Testis (tissue), 5 donors: ENCODE data around the gene HNRNPA1. TPM values are rescaled to one million over a fixed set of nuclear protein-coding genes. Genes with fewer than 3 reads are reported as not detected.
"Not testable (repeated sequence)": the region's sequence is repeated elsewhere in the genome, so short reads cannot be mapped to it uniquely, and the experiment has no call there.

Experiments
- DNase-seq: peaks from one replicate; pipeline ENCODE4 v3.0.0-alpha.2; 2019
- H3K27ac ChIP-seq, 2 donors: fragments of 200-600 bp; sonication (generic); one replicate each; pipeline ENCODE4 v1.5.1; 2019
- H3K27me3 ChIP-seq: fragments of 200-600 bp; sonication (generic); one replicate; pipeline ENCODE4 v1.5.1; 2019
- H3K36me3 ChIP-seq: fragments of 200-600 bp; sonication (generic); one replicate; pipeline ENCODE4 v1.5.1; 2017; ENCODE audit warnings: low read depth; ENCODE audit errors: missing control alignments
- H3K4me1 ChIP-seq: fragments of 200-600 bp; sonication (generic); one replicate; pipeline ENCODE4 v1.5.1; 2019
- H3K4me3 ChIP-seq, 2 donors: fragments of 200-600 bp; sonication (generic); one replicate each; pipeline ENCODE4 v1.5.1; 2017 to 2019
- H3K9me3 ChIP-seq: fragments of 200-600 bp; sonication (generic); one replicate; pipeline ENCODE4 v1.5.1; 2017
- CTCF ChIP-seq, 3 experiments: fragments of 450-650 bp in 2 of 3; fragments of 200-600 bp in 1 of 3; sonication (generic) in 1 of 3; IDR thresholded peaks; one replicate each; pipeline ENCODE4 v1.5.1; 2016 to 2019; ENCODE audit warnings: antibody characterized with exemption in 3 of 3, mild to moderate bottlenecking in 2 of 3, moderate library complexity in 1 of 3
- POLR2A ChIP-seq: fragments of 450-650 bp; IDR thresholded peaks from one replicate; pipeline ENCODE4 v1.6.1; 2017; ENCODE audit warnings: antibody characterized with exemption, mild to moderate bottlenecking, moderate library complexity
- WGBS, 2 donors: methylation state at CpG; one replicate each; pipeline ENCODE4 v1.1.5; 2018; 5-methylcytosine and 5-hydroxymethylcytosine counted together
- intact Hi-C: fragments of 100-400 bp; cut with DNase I; formaldehyde crosslinking; loops from one replicate; pipeline ENCODE4 v1.15.1; 2023; ENCODE audit warnings: low total_unique reads
- long read RNA-seq, 2 donors: transcript quantifications; one replicate each; lab custom pipeline, GENCODE V29; 2026
- polyA plus RNA-seq: library from polyadenylated mRNA; stranded (reverse); fragments of 350-450 nt; fragmentation: Illumina TruSeq; extraction: RNeasy Lipid Tissue Mini Kit (QIAGEN cat#74804); gene quantifications from one replicate; pipeline ENCODE4 v1.2.3, GENCODE V29; 2014; ENCODE audit warnings: low read depth, low replicate concordance; ENCODE audit not compliant: insufficient read depth
- total RNA-seq, 2 donors: library from RNA; depleted of rRNA; stranded (reverse); fragments of >200 nt; gene quantifications; one replicate each; pipeline ENCODE4 v1.2.3, GENCODE V29; 2016

The HNRNPA1 gene
- total RNA-seq (100 to 1,000 TPM; 250 to 293 TPM), polyA plus RNA-seq (534 TPM)
- long read RNA-seq, donor 1, full-length matches to known transcripts = 1,136 of 1,737 reads
- long read RNA-seq, donor 1, partial matches to known transcripts = 494 of 1,737 reads
- long read RNA-seq, donor 1, other reads (novel, unspliced or antisense) = 107 of 1,737 reads
- long read RNA-seq, donor 2, full-length matches to known transcripts = 535 of 941 reads
- long read RNA-seq, donor 2, partial matches to known transcripts = 341 of 941 reads
- long read RNA-seq, donor 2, other reads (novel, unspliced or antisense) = 65 of 941 reads

- TF ChIP-seq POLR2A (peak; percentile 92), CTCF (IDR thresholded peaks at IDR 0.05) (no peak)
- 0% methylated on average over 48 of the region's 48 CpGs for WGBS, 2 donors
- H3K36me3 ChIP-seq = no peaks in the 10 kb centered on the region
- intact Hi-C loops = loop anchor here (10.0 kb wide), 1 partner anchor 84 kb away; the partner anchor contains the start of gene GPR84
- peaks cover 44% of the 10 kb centered on the region for H3K4me1 ChIP-seq
- H3K27me3 ChIP-seq = no peaks in the 10 kb centered on the region
- peak within 1 kb of the TSS; percentile 90 to 95 for H3K27ac ChIP-seq
- DNase-seq = peak; percentile 99
- H3K4me3 ChIP-seq = peak within 1 kb of the TSS; percentile 78 to 88
- H3K9me3 ChIP-seq = no peaks in the 10 kb centered on the region
Measured at GRCh38 chr12:54280468-54281260, at the start of gene HNRNPA1. TSS of gene HNRNPA1 (plus strand) at chr12:54280726. CDS start at chr12:54280808, 82 bp downstream.

- 55 to 77% methylated on average over 3 of the region's 3 CpGs for WGBS, 2 donors
Measured at GRCh38 chr12:54231269-54231668, 49.3 kb upstream of the HNRNPA1 start.

GRCh38 chr12:54232790-54233189 is 47.7 kb upstream of the HNRNPA1 start:
- TF ChIP-seq POLR2A (no peak), CTCF (IDR thresholded peaks at IDR 0.05) (peak in 1 of 3 experiments; percentile 9)
- 73 to 76% methylated on average over 2 of the region's 2 CpGs for WGBS, 2 donors

More at GRCh38 chr12:54231269-54231668, 49.3 kb upstream of the HNRNPA1 start:
- H3K36me3 ChIP-seq, DNase-seq, H3K27ac ChIP-seq, H3K27me3 ChIP-seq, H3K4me1 ChIP-seq, H3K4me3 ChIP-seq, intact Hi-C loops, H3K9me3 ChIP-seq: not testable (repeated sequence)

GRCh38 chr12:54238531-54238930 is 42.0 kb upstream of the HNRNPA1 start:
- Histone ChIP-seq H3K27ac (no peak overlapping the region), H3K4me1 (no peaks in the 10 kb centered on the region), H3K4me3 (no peak overlapping the region), H3K27me3 (no peaks in the 10 kb centered on the region), H3K36me3 (no peaks in the 10 kb centered on the region), H3K9me3 (no peaks in the 10 kb centered on the region)
- no peak for TF ChIP-seq POLR2A
- TF ChIP-seq CTCF (IDR thresholded peaks at IDR 0.05) = no peak
- intact Hi-C loops = no loop called here
- 66 to 85% methylated on average over 1 of the region's 1 CpG for WGBS, 2 donors
- no peak for DNase-seq

More at GRCh38 chr12:54232790-54233189, 47.7 kb upstream of the HNRNPA1 start:
- no peaks in the 10 kb centered on the region for H3K36me3 ChIP-seq
- no peaks in the 10 kb centered on the region for H3K27me3 ChIP-seq
- no peak overlapping the region for H3K27ac ChIP-seq
- no peak overlapping the region for H3K4me3 ChIP-seq
- no peaks in the 10 kb centered on the region for H3K9me3 ChIP-seq
- intact Hi-C loops = no loop called here
- no peak for DNase-seq
- H3K4me1 ChIP-seq = peaks cover 5% of the 10 kb centered on the region

- H3K9me3 ChIP-seq = no peaks in the 10 kb centered on the region
- H3K27me3 ChIP-seq = no peaks in the 10 kb centered on the region
- no peak overlapping the region for H3K4me3 ChIP-seq
- H3K4me1 ChIP-seq = no peaks in the 10 kb centered on the region
- no peak for DNase-seq
- intact Hi-C loops = no loop called here
- TF ChIP-seq CTCF (IDR thresholded peaks at IDR 0.05) (no peak), POLR2A (no peak)
- no peak overlapping the region for H3K27ac ChIP-seq
- H3K36me3 ChIP-seq = no peaks in the 10 kb centered on the region
Measured at GRCh38 chr12:54239620-54240019, 40.9 kb upstream of the HNRNPA1 start.
